ENCODE measurements around the gene RANBP3L. TPM values are rescaled to one million over a fixed set of nuclear protein-coding genes. Genes with fewer than 3 reads are reported as not detected.

The RANBP3L gene
- polyA plus RNA-seq, 1 of the 3 experiments (the other 2 are of a cell fraction): not detected

GRCh38 chr5:36273809-36274526, 27.7 kb downstream of the RANBP3L start:
- Histone ChIP-seq H3K4me3 (ENCODE audit: low read depth in 2 of 2, low read length in 1 of 2) (no peak overlapping the region), H4K20me1 (ENCODE audit: insufficient read depth) (no peaks in the 10 kb centered on the region), H3K27ac (ENCODE audit: low read depth in 2 of 2, low read length in 1 of 2) (no peak overlapping the region), H3K27me3 (ENCODE audit: insufficient read depth) (no peaks in the 10 kb centered on the region), H2AFZ (ENCODE audit: low read depth) (no peak overlapping the region), H3K9ac (no peak overlapping the region), H3F3A (replicated peaks; ENCODE audit: insufficient read depth) (no peaks in the 10 kb centered on the region), H3K9me2 (no peaks in the 10 kb centered on the region), H3K79me2 (ENCODE audit: insufficient read depth) (no peaks in the 10 kb centered on the region), H3K4me1 (ENCODE audit: control insufficient read depth in 1 of 2, insufficient read depth in 2 of 2, low read depth in 1 of 2, low read length in 1 of 2) (no peaks in the 10 kb centered on the region), H3K4me2 (no peak overlapping the region), H3K36me3 (replicated peaks in 1 of 2; ENCODE audit: control insufficient read depth in 1 of 2, insufficient read depth in 2 of 2, low read length in 1 of 2) (no peaks in the 10 kb centered on the region), H3K9me3 (no peaks in the 10 kb centered on the region)
- WGBS (ENCODE audit: low lambda C conversion rate): 54% methylated on average over 6 of the region's 6 CpGs
- no peak for DNase-seq
- ChIA-PET POLR2A (no interaction called here), CTCF (interaction anchor here (2.2 kb wide), 1 partner anchor 32 kb away, joined by 8 read pairs; no protein-coding TSS in a partner anchor)
- no peak for TF ChIP-seq NFIC (IDR thresholded peaks at IDR 0.05; ENCODE audit: borderline replicate concordance)
- TF ChIP-seq EP300 (IDR thresholded peaks at IDR 0.05; ENCODE audit: borderline replicate concordance in 1 of 2, low read depth in 1 of 2, low read length in 1 of 2): no peak
- no peak for TF ChIP-seq RCOR1 (IDR thresholded peaks at IDR 0.05; ENCODE audit: low read length)
- no peak for TF ChIP-seq SMC3 (IDR thresholded peaks at IDR 0.05; ENCODE audit: low read depth, low read length)
- no peak for TF ChIP-seq NRF1 (IDR thresholded peaks at IDR 0.05; ENCODE audit: low read depth, low read length)

- TF ChIP-seq POLR2AphosphoS5 (IDR thresholded peaks at IDR 0.05; ENCODE audit: low read depth, low read length) (no peak), IRF3 (IDR thresholded peaks at IDR 0.05; ENCODE audit: low read depth, low read length) (no peak), YY1 (IDR thresholded peaks at IDR 0.05; ENCODE audit: low read depth) (no peak), NFIC (IDR thresholded peaks at IDR 0.05; ENCODE audit: borderline replicate concordance) (no peak), TAF1 (IDR thresholded peaks at IDR 0.05; ENCODE audit: borderline replicate concordance, low read depth, low read length) (no peak), GABPA (IDR thresholded peaks at IDR 0.05; ENCODE audit: low read depth) (no peak), SIN3A (IDR thresholded peaks at IDR 0.05; ENCODE audit: borderline replicate concordance, low read depth, low read length) (no peak), CTCF (IDR thresholded peaks at IDR 0.05) (no peak), MAX (IDR thresholded peaks at IDR 0.05; ENCODE audit: low read depth) (no peak), RAD21 (IDR thresholded peaks at IDR 0.05; ENCODE audit: low read length) (no peak), PBX3 (IDR thresholded peaks at IDR 0.05) (no peak), GATA2 (CRISPR knock-in tag; IDR thresholded peaks at IDR 0.05) (no peak), NRF1 (IDR thresholded peaks at IDR 0.05; ENCODE audit: low read depth, low read length) (no peak), MXI1 (IDR thresholded peaks at IDR 0.05; ENCODE audit: low read depth, low read length) (no peak), JUND (IDR thresholded peaks at IDR 0.05) (no peak), USF2 (IDR thresholded peaks at IDR 0.05; ENCODE audit: borderline replicate concordance, low read depth, low read length) (no peak)
- CTCF ChIA-PET: interaction anchor here (0.9 to 2.2 kb wide), 2 partner anchors 17 to 33 kb away, joined by 3 to 8 read pairs; no protein-coding TSS in a partner anchor
- WGBS (ENCODE audit: low lambda C conversion rate): 51% methylated on average over 2 of the region's 2 CpGs
- no peaks in the 10 kb centered on the region for H3K27me3 ChIP-seq (ENCODE audit: insufficient read depth)
- no peaks in the 10 kb centered on the region for H3K79me2 ChIP-seq (ENCODE audit: insufficient read depth)
- H4K20me1 ChIP-seq (ENCODE audit: insufficient read depth): no peaks in the 10 kb centered on the region
- H3K9ac ChIP-seq: no peak overlapping the region
- DNase-seq: no peak
- no peaks in the 10 kb centered on the region for H3K4me1 ChIP-seq (ENCODE audit: control insufficient read depth in 1 of 2, insufficient read depth in 2 of 2, low read depth in 1 of 2, low read length in 1 of 2)
- no peak overlapping the region for H3K4me2 ChIP-seq
- no peak overlapping the region for H2AFZ ChIP-seq (ENCODE audit: low read depth)
- no peaks in the 10 kb centered on the region for H3K9me3 ChIP-seq
- POLR2A ChIA-PET: no interaction called here
- no peaks in the 10 kb centered on the region for H3K36me3 ChIP-seq (replicated peaks in 1 of 2; ENCODE audit: control insufficient read depth in 1 of 2, insufficient read depth in 2 of 2, low read length in 1 of 2)
- no peak overlapping the region for H3K4me3 ChIP-seq (ENCODE audit: low read depth in 2 of 2, low read length in 1 of 2)
- H3K27ac ChIP-seq (ENCODE audit: low read depth in 2 of 2, low read length in 1 of 2): no peak overlapping the region
- H3F3A ChIP-seq (replicated peaks; ENCODE audit: insufficient read depth): no peaks in the 10 kb centered on the region
- H3K9me2 ChIP-seq: no peaks in the 10 kb centered on the region
These were observed 29.5 kb downstream of the RANBP3L start for GRCh38 chr5:36272136-36272690.
